Cerebellar nuclear complex (tissue), 1 donor: Measurements from ENCODE around the gene PA2G4.

Experiments used
- DNase-seq, 2 experiments: peaks; one replicate each; lab custom pipeline; 2025; lab: John Stamatoyannopoulos, UW

PA2G4 gene

DNA sequence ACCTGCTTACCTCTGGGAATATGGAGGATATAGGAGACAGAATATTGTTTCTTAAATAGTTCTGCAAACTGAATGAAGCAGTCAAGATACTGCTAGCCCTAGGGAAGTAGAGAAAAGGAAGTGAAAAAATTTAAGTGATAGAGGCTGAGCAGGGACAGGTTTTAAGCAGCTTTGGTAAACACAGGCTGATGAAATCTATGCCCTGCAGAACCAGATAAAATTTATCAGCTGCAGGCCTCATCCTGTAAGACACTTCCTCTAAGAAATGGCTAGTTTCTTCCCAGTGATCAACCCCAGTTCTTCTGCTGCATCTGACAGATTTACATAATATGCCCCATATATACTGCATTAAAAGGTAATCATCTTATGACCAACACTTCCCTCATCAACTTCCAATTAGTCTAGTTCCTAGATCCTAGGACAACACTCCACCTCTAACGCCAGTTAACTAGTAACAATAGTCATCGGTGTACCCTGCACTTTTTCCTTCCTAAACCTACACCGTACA lies 22.4 kb downstream of the PA2G4 start:
- no peak for DNase-seq

DNA sequence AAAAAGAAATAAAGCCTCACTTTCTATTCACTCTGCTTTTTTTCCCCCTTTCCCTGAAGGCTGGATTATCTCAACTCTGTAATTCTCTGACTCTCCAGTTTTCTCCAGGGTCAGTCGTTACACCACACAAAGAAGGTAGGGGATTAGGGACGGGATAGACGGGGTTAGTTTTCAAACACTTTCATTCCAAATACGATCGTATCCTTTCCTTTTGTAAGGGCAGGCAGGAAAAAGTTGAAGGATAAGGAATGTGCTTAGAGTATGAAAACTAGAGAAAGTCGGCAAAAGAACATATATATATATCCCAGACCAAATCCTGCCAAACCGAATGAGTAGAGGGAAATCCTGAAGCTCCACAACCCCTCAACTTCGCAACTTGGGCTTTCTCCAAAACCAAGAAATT lies 23.1 kb downstream of the PA2G4 start:
- no peak for DNase-seq

DNA sequence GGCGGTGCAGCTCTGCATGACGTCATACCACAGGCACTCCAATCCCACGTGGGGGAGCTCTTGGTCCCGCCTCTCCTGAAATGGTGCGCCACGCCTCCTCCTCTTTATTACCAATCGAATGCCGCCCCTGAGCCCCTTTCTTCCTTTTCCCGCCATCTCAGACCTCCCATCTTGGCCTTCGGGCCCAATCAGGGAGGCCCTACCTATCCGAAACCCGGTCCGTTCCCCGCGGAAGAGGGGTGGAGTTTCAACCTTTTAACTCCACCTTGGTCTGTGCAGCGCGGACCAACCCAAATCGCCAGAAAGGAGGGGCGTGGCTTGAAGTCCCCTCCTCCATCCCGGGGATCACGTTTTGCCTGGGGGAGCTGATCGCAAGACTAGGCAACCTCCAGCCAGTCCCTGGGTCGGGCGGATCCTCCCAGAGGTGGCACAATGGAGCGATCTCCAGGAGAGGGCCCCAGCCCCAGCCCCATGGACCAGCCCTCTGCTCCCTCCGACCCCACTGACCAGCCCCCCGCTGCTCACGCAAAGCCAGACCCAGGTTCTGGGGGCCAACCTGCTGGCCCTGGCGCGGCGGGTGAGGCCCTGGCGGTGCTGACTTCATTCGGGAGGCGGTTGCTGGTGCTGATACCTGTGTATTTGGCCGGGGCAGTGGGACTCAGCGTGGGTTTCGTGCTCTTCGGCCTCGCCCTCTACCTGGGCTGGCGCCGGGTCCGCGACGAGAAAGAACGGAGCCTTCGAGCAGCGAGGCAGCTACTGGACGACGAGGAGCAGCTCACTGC lies 23.7 kb downstream of the PA2G4 start, which contains the start of gene ESYT1:
ESYT1 (plus strand) TSS at position 380 of the 782 bp plus-strand sequence; CDS start at position 433, 53 bp downstream.
- peak; percentile 98 to 100 for DNase-seq

DNA sequence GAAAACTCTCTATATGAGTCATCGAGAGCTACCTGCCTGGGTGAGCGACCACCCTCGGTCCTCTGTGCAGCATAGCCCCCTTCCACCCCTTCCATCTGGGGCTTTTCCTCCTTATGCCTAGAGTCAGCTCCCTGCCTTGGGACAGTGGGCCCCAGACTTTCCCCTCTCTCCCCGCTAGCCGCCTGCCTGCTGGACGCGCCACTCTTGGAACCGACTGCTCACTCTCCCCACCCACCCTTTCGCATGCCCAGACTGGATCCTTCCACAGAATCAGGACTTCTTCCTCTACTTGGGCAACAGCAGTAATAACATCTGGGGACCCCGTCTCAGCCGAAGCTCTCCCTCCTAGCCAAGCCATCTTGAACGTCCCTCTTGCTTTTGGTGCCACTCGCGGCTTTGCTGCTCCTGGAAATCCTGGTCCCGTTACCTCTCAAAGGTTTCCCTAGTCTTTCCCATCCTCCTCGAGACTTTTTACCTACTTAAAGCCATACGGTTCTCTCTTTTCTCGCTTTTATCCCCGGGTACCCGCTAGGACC lies 24.4 kb downstream of the PA2G4 start:
- no peak for DNase-seq

DNA sequence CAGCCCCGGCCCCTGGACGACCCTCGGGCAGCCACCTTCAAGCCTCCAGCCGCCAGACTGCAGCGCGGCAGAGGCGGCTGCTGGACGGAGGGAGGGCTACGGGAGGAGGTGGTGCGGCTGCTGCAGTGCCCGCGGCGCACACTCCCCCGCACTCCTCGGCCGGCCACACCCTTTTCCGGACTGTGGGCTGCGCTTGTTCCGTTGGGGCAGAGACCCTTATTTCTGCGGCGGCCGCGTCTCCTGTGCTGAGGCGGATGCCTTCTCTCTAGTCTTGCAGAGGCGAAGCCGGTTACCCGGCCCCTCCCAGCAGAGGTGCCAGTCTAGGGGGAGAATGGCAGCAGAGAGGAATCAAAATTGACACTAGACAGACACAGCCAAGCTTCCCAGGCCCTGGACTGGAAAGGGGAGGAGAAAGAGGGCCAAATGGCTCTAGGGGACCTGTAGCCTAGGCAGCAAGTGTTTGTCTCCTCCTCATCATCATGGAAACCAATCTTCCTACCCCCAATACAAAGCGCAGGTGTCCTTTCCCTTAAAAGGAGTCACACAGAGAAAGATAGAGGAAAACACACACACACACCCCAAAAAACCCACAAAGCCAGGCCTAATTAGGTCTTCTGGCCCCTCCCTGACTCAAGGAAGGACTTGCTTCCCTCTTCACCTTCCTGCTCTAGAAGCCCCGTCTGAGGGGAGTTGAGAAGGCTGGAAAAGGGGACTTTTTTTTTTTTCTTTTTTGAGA lies 25.0 kb downstream of the PA2G4 start:
- no peak for DNase-seq

DNA sequence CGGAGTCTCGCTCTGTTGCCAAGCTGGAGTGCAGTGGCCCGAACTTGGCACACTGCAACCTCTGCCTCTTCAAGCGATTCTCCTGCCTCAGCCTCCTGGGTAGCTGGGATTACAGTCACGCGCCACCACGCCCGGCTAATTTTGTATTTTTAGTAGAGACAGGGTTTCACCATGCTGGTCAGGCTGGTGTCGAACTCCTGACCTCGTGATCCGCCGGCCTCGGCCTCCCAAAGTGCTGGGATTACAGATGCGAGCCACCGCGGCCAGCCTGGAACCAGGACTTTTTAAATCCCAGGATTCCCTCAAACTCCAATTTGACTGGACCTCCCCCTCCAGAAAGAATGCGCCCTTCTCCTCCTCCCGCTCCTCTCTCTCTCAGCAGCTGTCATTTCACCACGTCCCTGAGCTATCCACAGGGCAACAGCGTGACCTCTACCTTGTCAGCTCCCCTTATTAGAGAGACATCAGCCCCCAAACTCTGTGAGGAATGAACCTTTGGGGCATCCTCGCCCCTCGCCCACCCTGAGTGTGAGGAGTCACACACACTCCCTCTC lies 25.7 kb downstream of the PA2G4 start:
- no peak for DNase-seq

DNA sequence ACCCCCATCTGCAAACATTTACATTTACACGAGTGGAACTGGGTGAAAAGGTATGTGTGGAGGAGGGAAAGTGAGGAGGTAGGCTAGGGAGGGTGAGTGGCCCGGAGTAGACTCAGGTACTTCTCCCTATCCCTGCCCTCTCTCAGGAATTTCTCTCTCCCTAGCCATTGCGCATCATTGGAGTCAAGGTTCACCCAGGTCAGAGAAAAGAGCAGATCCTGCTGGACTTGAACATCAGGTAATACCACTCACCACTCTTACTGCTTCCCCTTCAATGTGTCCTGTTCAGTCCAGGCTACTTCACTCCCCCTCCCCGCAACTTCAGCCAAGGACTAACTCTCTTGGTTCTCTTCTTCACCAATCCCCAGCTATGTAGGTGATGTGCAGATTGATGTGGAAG lies 26.5 kb downstream of the PA2G4 start:
- no peak for DNase-seq

DNA sequence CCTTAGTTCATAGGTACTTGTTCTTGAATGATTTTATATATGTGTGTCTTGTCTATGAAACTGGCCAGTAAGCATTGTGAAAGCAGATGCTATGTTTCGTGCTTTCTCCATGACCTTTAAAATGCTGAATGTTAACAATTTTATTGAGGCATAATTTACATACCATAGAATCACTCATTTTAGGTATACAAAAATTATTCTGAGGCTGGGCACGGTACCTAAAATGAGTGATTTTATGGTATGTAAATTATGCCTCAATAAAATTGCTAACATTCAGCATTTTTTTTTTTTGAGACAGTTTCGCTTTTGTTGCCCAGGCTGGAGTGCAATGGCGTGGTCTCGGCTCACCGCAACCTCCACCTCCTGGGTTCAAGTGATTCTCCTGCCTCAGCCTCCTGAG lies 30.5 kb downstream of the PA2G4 start:
- no peak for DNase-seq

DNA sequence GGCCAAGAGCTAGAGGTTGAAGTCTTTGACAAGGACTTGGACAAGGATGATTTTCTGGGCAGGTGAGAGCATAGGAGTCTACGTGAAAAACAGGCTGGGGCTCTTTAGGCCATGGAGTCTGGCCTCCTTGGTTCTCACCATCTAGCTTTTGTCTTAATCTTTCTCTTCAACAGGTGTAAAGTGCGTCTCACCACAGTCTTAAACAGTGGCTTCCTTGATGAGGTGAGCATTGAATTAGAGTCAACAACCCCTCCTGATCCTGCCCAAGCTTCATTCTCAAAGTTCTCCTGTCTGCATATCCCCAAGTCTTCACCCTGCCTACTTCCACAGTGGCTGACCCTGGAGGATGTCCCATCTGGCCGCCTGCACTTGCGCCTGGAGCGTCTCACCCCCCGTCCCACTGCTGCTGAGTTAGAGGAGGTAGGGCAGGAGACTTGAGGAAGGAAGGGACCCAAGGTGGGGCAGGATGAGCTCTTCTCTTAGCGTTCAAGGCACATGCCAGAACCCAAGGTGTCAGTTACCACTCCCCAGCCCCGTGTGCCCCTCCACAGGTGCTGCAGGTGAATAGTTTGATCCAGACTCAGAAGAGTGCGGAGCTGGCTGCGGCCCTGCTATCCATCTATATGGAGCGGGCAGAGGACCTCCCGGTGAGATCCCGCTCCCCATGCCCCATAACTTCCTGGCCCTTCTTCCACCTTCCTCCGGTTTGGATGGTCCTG lies 33.7 kb downstream of the PA2G4 start:
- DNase-seq: no peak

DNA sequence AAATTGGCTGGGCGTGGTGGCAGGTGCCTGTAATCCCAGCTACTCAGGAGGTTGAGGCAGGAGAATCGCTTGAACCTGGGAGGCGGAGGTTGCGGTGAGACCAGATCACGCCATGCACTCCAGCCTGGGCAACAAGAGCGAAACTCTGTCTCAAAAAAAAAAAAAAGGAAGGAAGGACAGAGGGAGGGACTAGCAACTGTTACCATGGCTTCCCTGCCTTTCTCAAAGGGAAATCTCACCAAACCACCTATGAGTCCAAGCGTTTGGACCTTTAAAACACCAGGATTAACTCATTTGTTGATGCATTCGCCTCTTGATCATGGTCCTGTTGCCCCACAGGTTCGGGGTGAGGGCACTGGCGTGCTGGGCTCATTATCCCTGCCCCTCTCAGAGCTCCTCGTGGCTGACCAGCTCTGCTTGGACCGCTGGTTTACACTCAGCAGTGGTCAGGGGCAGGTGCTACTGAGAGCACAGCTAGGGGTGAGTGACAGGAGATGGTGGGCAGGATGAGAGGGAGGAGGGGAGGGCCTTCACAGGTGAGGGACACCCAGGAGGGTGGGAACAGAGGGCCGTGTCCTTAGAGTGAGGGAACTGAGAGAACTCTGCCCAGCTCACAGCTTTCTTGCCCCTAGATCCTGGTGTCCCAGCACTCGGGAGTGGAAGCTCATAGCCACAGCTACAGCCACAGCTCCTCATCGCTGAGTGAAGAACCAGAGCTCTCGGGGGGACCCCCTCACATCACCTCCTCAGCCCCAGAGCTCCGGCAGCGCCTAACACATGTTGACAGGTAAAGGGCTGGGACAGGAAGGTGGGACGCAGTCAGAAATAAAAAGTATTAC lies 37.8 kb downstream of the PA2G4 start:
- no peak for DNase-seq

DNA sequence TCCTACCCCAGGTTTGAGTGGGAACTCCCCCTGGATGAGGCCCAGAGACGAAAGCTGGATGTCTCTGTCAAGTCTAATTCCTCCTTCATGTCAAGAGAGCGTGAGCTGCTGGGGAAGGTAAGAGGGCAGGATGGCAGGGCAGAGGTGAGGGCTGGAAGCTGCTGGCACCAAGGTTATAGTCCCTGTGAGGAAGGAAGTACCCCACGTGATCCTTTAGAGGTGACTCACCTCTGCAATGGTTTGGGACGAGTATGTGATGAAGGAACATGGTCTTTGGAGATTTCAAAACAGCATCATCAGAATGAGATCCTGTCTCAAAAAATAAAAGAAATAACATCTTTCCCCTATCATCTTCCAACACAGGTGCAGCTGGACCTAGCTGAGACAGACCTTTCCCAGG lies 38.9 kb downstream of the PA2G4 start:
- no peak for DNase-seq

DNA sequence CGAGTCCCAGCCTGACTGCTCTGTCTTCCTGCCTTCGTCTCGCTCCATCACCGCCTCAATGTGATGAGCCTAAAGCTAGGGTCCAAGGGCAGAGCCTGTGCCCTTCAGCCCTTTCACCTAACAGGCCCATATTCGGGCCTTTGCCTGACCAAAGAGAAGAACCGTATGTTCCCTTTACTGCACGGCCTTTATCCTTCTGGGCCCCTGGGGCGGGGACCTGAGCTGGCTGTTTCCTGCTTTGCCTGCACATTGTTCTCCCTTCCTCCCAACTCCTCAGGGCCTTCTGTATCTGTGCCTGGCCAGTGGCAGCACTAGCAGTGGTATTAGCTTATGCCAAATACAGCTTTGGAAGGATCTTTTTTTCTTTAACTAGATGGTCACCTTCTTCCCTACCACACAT lies 39.5 kb downstream of the PA2G4 start:
- no peak for DNase-seq

DNA sequence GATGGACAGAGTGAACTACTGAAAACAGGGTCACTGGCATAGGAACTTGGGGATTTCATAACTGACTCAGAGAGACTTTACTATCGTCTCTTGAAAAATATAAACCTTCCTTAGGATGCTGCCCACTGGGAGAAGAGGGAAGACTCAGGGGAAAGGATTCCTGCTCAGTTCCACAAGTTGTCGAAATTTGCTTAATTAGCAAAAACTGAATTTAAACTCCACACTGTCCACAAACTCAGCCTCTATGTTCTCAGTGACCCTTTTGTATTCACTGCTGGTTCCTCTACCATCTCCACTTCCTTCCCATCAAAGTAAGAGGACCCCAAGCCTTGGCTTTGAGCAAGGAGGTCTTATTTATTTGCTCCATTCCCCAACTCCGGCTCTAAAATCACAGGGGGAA lies 40.9 kb downstream of the PA2G4 start:
- no peak for DNase-seq

DNA sequence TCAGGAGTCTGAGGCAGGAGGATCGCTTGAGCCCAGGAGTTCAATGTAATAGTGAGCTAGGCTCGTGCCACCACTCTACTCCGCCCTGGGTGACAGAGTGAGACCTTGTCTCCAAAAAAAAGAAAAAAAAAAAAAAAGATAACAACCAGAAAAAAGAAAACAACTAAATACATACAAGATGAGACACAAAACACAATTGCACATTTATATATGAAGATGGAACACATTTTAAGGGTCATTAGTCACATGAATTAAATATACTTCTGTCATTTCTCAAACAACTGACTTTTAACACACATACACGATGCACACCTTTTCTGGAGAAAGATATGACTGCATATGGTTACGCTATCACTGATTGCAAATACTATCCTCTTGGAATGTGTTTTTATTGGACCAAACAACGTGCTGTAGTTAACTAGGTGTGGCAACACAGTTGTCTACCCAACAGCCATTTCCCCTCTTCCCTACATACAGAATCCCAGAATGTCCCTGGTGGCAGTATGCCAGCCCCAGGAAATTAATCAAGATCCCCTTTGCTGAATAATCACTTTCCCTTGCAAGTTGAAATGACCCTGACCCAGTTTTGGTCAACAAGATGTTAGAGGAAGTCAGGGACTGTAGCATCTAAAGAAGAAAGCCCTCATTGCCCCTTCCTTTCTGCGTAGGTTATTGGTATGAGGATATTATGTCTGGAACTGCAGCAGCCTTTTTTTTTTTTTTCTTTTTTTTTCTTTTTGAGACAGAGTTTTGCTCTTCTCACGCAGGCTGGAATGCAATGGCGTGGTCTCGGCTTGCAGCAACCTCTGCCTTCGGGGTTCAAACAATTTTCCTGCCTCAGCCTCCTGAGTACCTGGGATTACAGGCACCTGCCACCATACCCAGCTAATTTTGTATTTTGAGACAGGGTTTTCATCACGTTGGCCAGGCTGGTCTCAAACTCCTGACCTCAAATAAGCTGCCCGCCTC lies 42.4 kb downstream of the PA2G4 start:
- no peak for DNase-seq

DNA sequence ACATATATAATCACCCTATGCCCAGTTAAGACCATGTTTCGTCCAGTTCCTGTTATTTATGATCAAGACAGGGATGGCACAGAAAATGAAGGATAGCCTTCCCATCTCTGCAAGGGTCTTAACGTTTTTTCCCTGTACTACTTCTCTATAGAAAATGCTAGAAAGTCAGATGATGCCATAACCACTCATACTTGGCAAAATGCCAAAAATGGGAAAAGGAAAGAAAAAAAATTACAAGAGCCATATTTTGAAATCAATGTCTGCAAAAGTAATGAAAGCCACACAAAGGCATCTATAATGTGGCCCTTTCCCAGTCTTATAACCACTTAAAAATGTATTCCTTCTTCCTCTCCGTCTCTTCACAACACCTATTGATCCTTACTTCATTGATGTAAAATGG lies 46.2 kb downstream of the PA2G4 start:
- DNase-seq: no peak

DNA sequence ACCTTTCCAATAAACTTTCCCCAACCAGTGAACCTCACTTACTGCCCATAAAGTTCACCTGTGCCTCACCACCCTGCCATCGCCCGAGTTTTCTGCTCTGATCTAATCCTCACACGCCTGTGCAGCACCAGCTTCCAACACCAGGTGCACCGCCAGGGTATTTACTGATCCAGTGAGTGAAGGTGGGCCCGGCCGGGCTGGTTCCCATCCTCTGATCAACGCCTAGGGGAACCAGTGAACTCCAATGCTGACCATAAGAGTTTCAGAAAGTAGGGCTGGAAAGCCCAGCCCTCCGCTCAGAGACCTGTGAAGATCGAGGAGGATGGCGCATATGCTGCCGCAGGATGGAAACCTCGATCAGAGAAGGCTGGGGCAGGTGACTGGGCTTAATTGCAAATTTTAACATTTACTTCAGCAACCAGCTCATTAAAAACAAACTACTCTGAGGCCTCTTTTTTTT lies 47.3 kb downstream of the PA2G4 start:
- DNase-seq: no peak

DNA sequence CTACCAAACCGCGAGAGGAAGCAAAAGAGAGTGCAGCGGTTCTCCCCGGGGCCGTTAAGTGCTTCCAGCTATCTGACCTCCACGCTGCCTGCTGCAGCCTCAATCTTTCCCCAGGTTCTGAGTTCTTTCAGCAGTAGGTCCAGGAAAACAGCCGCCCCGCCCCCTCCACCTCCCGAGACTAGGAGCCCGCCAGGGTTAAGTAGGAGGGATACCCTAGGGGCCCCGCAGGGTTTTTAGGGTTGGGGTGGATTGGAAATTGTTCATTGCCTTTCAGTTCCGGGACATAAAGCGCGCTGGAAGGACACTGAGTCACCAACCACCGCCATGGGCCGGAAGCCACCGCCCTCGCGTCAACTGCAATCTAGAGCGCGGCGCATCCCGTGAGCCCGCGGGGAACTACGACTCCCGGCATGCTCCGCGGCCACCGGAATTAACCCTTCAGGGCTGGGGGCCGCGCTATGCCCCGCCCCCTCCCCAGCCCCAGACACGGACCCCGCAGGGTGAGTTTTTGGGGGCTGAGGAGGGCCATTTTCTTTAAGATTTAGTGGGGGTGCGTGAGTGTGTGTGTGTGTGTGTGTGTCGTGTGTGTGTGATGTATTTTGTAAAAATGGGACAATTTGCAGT lies 47.9 kb downstream of the PA2G4 start, which contains the start of gene MYL6B:
MYL6B (plus strand) TSS at position 456 of the 624 bp plus-strand sequence. CDS start 1,332 bp downstream, outside the sequence.
- peak in 1 of 2 experiments; percentile 40 for DNase-seq

DNA sequence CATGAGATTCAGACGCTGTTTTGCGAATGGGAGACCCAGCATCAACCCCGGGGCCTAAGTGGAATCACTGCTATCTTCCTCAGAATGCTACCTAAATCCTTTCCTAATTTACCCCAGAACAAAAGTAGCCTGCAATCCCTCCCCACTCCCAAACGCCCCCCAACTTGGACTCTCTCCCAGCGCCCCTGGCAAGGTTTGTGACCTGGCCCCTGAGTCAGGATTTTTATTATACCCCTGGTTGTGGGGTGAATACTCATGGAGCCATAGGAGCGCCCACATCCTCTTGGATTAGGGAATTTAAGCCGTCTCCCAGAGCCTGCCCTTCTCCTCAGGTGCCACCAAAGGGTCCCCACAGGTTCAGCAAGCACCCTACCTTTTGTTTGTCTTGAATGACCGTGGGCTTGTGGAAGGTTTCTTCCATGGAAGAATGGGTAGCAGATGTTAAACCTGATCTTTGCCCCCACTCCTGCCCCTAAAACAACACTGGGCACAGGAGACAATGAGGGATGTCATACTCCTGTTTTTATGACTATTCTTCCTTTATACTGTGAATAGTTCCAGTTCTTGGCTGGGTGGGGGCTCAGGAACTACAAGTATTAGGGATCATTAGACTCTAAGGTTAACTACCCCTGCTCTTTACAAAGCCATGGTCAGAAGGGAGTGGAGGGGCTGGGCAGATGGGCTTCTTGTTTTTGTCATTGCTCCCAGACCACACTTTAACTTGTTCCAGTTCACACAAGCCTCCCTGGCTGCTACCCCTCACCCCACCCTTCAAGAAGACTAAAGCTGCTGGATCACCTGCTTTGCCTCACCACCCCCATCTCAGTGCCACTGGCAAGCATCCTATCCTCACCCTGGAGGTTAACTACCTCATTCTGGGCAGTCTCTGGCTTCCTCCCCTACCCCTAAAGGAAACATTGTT lies 48.7 kb downstream of the PA2G4 start:
- no peak for DNase-seq
